CD4-positive, alpha-beta T cell treated with Interleukin-2 at 100 ng/mL for 4 hours (primary cell): ENCODE data around the gene ZYX.
"Not testable (repeated sequence)": the region's sequence is repeated elsewhere in the genome, so short reads cannot be mapped to it uniquely, and the experiment has no call there.

Source experiments
- DNase-seq: peaks from one replicate; pipeline ENCODE4 v3.0.0-alpha.2; 2020; ENCODE audit warnings: low spot score

The ZYX gene

DNA sequence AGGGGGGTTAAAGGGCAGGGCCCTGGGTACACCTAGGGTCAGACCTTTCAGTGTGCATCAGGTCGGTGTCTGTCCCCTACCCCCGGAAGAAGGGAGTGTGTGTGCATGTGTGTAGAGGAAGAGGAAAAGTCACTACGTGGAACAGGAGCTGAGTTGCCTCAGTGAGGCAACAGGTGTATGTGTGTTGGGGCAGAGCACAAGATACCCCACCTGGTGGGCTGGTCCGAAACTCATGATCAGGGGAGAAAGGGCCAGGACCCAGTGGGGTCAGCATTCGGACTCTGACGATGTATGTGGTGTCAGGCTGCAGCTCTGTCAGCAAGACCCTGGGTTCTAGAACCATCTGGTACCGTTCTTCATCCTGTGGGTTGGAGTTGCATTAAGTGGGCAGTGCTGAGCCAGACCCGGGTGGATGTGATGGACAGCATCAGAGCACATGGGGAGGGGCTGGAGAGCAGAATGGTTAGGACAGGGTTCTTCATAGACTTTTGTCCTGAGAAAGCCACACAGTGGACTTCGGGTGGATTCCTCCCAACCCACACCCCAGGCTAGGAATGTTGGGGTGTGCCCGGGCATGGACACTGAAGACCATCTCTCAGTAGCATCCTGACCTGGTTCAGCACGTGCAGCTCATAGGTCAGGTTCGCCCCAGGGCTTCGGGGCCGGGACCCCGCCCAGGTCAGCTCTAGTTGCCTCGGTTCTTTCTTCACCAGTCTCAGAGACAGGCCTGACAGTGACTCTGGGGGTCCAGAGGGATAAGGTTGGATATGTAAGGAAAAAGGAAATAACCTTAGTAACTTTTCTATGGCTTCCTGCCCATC lies 16.8 kb downstream of the ZYX start:
- no peak for DNase-seq

DNA sequence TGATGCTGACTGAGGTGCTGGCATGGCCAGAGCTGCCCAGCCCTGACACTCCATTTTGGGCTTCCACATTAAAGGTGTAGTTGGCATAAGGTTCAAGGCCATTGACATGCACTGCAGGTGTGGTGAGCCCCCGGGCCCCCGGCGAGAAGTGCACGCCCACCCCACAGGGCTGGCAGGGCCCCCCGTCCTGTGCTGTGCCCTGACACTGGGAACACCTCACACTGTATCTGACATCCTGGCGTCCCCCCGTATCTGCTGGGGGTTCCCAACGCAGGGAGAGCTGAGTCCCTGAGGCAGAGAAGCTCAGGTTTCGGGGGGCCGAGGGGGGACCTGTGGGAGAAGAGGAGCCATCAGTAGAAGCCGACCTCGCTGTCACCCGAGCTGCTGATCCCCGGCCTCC lies 17.5 kb downstream of the ZYX start:
- no peak for DNase-seq

DNA sequence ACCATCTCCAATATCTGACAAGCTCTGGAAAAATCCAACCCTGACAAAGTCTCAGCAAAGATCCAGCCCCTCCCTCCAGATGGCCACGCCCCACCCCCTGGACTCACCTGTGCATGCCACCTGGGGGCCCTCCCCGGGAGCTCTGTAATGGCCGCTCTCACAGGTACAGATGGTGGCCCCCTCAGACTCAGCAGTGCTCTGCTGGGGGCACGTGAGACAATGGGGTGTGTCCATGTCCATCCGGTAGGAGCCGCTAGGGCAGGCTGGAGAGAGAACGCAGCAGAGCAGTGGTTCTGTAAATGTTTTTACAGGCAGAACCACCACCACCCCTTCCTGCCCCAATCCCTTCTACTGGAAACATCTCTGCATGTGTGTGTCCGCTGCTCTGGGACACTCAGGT lies 18.0 kb downstream of the ZYX start:
- DNase-seq, result no peak

DNA sequence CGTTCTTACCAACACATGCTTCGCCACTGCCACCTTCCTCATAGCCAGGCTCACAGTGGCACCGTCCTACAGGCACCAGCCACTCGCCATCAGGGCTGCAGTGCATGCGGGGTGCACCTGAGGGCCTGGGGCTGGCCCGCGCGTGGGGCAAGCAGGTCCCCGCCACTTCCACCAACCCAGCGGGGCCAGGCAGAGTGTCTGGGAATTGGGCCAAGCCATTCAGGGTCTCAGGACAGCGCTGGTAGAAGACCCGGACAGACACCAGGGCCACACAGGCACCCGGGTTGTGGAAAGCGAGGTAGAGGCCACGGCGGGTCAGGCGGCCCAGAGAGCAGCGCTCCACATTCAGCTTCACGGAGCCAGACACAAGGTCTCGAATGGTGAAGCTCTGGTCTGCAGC lies 18.5 kb downstream of the ZYX start:
- no peak for DNase-seq

DNA sequence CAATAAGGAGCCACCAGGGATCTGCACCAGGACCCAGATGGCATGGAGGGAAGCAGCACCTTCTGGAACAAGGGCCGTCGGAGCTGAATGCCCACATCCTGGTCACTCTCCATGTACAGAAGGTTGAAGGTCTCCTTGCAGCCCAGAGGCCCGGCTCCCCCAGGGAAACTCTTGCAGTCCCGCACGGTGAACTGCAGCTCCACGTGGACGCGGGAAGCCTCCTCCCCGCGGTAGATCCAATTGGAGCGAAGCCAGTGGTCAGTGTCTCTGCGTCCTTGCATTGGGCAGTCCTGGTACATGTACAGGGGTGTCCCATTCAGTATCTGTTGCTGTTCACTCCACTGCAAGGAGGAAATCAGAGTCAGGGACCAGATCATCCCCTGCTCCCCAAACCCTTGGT lies 20.1 kb downstream of the ZYX start:
- DNase-seq, result no peak

DNA sequence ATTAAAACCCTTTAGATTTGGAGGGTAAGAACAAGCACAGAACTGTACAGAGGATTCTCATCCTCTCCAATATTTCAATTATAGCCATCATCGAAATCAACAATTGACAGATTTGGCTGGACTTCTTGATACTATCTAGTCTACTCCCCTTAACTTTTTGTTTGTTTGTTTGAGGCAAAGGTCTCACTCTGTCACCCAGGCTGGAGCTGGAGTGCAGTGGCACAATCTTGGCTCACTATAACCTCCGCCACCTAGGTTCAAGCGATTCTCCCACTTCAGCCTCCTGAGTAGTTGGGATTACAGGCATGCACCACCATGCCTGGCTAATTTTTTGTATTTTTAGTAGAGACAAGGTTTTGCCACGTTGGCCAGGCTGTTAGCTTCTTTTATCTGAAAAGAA lies 21.1 kb downstream of the ZYX start:
- not testable (repeated sequence) for DNase-seq

DNA sequence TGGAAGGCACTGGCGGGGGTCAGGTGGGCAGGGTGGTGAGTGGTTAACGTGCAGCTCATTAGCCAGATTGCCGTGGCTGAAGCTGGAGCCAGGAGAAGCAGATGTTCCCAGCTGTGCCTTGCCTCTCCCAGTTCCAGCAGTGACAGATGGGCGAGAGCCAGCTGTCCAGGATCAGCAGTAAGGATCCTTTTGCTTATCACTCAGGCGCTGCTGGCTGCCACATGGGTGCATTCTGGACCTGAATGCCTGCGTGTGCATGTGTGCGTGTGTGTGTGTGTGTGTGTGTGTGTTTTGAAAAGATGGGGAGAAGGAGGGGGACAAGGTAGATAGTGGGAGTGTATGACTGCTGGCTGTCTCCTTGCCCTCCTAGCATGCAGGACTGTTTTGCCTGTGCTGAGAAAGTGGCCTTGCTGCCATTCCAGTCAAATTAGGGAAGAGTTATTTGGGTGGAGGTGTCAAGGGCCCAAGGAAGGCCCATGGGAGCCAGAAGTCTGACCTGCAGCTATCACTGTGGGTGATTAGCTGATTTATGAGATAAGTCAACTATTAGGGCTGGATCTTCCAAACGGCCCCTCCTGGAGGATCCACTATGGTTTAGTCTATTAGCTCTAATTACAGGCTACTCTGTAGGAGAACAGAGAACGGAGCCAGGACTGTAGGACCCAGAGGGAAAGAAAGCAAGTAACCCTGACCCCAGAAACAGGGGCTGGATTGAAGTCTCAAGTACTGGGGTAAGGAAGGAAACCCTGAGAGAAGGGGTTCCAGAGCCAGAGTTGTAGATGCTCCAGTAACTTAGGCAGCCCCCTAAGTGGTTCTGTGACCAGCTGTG lies 24.2 kb downstream of the ZYX start:
- no peak for DNase-seq

DNA sequence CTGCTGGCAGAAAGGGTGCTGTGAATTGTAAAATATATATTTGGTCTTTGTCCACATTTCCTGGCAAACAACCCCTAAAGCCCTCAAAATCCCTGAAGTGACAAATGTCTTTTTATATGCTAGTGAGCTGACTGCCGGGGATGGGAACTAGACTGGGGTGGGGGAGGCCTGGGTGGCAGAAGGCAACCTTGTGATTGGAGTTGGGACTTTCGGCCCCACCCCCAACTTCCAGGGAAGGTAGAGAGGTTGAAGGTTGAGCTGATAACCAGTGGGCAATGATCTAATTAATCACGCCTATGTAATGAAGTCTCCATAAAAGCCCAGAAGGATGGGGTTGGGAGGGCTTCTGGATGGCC lies 24.8 kb downstream of the ZYX start:
- no peak for DNase-seq

DNA sequence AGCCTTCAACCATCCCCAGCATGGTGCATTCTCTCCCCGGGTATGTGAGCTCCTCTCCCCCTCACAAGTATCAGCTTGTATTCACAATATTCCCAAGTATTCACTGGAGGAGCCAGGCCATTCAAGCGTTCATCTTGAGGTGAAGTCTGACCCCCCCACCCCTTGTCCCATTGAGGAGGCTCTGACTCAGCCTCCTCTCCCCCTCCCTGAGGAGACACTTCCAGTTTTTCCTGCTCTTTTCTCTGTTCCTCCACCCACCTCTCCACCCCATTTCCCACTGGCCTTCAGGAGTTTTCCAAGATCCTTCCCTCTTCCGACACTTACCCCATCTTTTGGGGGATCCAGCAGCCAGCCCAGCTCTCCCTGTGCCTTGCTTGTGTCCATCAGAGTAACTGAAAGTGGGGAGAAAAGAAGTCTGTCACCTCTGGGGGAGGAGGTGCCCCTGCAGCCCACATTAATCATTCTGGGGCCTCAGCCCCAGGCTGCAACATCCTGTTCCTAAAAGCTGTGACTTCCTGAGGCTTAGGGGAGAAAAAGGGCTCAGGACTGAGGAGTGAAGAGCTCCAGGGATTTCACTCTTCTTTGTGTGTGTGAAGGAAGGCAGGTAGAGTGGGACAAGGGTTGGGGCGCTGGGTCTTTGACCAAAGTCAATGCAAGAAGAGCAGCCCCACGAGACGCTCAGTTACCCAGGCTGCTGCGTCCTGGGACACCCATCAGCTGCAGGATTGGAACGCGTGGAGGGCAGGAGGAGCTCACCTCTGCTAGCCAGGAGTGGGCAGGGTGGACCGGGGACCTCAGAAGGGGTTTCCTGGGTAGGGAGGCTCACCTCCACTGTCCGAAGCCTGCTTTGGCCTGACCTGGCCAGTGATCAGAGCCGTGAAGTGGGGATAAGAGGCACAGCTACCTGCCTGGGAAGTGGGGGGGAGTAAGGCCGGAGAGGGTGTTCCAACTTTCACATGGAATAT lies 26.4 kb downstream of the ZYX start:
- DNase-seq, result peak; percentile 59

DNA sequence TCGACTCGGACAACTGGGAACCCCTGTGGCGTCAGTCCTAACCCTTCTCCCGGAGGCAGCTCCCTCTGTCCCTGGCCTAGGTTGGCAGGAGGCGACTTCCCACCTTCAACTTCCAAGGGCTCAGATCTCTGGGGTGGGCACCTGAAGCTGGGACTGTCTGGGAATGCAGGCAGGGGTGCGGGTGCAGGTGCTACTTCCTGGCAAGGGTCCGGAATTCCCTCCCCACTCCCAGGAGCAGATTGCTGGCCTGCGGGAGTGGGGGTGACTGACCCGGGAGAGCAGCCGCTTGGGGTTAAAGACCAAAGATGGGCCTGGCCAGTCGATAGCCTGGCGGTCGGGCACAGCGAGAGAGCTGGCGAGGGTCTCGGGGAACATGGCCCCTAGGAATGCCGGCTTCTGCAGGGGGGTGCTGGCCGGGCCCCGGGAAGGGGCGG lies 27.1 kb downstream of the ZYX start:
- no peak for DNase-seq

DNA sequence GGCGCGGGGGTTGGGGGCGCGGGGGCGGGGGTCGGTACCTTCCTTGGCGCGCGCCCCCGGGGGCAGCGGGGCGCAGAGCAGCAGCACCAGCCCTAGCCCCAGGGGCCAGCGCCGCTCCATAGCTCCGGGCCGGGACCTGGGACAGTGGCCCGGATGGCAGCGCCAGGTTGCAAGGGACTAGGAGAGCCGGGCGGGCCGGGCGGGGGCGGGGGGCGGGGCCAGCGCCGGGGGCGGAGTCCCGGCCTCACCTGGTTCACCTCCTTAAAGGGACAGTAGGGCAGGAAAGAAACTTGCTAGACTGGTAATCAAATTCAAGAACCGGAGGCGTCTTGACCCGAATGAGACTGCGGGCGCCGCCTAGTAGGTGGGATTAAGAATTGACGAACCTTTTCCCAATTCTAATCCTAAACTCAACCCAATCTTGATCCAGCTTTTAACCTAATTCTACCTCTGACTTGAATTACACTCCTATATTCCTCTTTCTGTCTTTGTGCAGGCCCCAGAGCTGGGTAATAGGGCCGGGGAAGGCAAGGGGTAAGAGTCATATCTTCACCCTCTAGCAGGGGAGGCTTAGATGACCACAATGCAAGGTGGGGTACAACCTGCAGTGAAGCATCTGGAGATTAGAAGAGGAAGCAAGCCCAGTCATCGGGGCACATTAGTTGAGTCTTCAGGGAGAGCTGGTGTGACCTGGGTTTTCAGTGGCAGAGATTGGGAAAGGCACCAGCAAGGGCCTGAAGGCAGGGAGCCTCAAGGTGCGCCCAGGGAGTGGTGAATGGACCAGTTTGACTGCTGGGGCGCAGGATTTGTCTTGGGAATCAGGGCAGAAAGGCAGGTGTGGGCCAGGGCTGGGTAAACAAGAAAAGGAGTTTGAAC lies 27.8 kb downstream of the ZYX start, which contains the start of gene EPHA1:
EPHA1 (minus strand) TSS at position 171 of the 876 bp plus-strand sequence; CDS start at position 120, 51 bp downstream.
- peak; percentile 73 for DNase-seq

DNA sequence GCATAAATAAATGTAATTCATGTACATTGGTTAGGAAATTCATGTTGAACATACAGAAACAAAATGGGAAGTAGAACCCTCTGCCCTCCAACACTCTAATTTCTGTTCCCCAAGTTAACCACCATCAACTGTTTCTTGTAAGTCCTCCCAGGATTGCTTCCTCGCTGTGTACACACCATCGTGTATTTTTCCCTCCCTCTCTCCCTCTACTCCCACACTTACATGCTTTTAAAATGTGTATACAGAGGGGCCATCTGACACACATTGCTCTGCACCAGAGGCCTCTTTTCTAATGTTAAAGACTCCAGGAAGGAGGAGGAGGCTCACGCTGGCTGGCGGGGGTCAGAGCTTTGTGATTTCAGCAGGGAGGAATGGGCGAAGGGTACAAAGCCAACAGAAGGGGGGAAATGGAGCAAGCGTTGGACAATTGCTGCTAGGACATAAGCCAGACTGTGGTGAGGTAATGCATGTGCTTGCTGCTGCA lies 29.4 kb downstream of the ZYX start:
- DNase-seq, result no peak

DNA sequence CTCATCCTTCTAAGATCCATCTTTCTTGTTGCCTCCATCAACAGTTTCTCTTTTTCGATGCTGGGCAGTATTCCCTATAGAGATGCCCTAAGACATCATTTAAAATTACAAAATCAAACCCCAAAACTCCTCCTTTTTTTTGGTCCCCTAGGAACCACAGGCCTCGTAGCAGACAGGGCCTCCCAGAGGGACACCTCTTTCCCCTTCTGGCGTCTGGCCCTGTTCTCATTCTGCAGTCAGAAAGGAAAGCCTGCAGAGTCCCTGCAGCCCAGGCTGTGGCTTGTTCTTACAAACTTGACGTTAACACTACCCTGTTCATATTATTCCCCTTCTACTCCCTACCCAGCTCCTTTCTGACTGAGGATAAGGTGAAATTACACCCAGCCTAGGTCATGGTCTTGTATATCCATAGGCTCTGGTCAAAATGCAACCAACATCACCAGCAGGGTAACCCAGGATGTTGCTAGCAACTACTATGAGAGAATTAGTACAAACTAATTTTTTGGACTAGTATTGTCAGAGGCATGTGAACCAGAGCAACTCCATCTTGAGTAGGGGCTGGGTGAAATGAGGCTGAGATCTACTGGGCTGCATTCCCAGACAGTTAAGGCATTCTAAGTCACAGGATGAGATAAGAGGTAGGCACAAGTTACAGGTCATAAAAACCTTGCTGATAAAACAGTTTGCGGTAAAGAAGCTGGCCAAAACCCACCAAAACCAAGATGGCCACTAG lies 31.0 kb downstream of the ZYX start:
- no peak for DNase-seq

DNA sequence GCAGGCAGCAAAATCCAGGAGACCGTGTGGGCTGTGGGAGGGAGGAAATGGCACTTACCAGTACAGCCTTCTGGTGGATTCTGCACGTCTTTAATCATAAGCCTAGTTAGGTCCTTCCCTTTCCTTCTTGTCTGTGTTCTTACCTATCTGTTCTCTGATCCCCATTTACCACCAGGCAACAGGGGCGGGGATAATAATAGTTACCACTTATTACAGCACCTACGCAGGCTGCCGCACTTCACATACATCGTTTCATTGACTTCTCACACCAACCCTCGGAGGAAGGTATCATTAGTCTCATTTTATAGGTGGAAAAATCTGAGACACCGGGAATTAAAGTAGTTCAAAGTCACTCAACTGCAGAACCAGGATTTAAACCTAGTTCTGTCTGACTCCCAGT lies 32.0 kb downstream of the ZYX start:
- no peak for DNase-seq

DNA sequence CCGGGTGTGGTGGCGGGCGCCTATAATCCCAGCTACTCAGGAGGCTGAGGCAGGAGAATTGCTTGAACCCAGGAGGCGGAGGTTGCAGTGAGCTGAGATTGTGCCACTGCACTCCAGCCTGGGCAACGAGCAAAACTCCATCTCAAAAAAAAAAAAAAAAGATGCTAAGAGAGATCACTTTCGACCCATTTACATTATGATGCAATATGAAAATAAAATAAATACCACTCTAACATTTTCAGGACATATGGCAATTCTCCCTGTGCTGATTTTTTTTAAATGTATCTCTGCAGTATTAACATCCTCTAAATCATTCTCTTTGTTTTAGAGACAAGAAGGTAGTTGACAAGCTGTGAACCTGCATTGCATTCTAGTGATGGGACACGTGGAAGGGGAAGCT lies 34.1 kb downstream of the ZYX start:
- DNase-seq, result not testable (repeated sequence)

DNA sequence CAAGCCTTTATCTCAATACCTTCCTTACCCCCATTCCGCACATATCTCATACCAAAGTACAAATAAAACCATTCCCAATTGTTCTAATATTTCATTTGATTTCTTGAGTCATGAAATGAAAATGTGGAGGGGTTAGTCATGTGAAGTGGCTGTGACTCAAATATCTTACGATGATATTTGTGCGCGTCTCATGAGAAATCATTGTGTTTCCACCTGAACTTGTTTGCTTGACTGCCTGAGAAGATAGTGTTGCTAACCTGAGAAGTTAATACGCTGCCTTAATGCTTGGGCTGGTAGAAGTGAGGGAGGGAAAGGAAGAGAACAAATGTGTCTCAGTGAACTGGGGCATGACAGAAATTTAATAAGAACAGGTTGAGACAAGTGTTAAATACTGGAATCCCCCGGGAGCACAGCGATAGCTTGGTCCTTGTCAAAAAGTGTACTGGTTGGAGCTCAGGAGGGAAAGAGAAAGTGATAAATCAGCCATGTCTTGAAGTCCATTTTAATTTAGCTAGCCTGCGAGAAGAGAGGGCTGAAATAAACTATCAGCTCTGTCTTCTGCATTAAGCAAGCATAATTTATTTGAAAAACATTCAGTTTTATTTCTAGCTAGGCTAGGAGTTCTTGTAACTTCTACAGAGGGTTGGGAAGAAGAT lies 34.7 kb downstream of the ZYX start:
- no peak for DNase-seq

DNA sequence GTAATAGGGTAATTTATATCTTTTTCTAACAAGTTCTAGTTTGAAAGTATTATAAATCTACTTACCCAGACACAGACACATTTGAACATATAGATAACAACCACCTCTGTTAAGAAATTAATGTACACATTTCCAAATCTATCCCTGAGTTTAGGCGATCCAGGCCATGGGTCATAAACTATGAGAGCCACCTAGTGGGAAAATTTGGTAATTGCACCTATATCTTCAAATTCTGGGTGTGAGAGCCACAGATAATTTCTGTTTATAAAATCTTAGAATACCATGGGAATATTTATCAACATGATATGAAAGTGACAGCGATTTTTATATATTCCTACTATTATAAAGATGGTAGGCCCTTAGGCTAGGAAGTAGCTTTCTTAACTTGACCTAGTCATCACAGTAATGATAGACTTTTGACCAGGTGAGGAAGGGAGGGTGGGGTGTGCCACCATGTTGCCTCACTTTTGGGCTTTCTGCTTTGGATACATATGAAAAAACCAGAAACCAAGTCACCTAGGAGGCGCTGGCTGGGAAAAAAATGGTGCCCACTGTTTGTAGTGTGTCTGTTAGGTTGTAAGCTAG lies 35.5 kb downstream of the ZYX start:
- DNase-seq, result peak; percentile 77

DNA sequence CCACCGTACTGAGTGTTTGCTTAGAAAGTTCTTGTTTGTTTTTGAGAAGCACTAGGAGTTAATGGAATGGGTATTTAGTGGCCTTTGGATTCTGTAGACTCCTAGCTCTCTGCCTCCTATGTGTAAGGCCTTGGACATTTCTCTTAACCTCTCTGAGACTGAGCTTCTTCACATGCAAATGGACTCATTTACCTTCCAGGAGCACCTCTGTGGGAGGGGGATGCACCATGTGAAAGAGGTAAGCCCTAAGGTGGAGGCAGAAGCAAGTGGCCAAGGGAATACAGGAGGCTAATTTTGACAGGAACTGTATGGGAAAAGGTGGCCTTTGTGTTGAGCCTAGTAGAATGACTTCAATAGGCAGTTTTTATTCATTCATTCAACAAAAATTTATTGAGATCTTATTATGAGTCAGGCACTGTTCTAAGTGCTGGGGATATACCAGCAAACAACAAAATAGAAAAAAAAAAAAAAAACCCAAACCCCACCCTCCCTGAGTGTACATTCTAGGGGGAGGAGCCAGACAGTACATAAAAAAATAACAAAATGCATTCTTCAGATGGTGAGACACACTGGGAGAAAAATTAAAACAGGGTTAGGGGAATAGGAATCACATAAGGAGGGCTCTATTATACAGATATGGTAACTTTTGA lies 36.7 kb downstream of the ZYX start:
- no peak for DNase-seq
